ENCODE results near the gene C14orf132. TPM values are rescaled to one million over a fixed set of nuclear protein-coding genes. Genes with fewer than 3 reads are reported as not detected.

The C14orf132 gene
- total and polyA plus RNA-seq, 2 donors (not counting 1 experiment from before 2014, with no cell fraction given) = 12.1 to 48.6 TPM

DNA sequence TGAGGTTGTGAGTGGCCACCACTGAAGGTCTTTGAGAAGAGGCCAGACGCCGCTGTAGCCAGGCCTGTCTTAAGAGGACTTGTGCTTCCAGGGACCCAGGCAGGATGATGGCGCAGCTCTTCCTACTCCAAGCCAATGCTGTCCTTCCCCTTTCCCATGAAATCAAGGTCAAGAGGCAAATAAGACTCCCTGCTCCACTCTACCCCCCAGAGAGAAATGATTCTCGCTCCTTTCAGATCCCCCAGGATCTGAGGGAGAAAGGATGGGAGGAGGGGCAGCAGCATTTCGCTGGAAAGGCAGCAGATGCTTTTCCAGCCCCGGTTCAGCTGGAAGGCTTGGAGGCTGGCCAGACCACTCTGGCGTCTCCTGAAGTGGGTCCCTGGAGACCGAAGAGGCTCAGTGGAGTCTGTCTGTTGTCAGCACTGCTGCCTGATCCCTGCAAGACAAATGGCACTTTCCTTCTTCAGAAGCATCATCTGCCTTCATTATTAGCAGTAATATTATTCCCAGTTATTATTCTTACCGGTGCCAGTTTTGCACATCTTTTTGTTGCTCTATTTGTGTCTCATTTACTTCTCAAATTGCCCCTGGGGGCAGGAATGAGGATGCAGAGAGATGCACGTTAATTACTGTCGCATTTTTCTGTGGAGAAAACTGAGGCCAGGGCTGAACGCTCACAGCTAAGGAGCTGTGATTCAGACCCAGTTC is 51.4 kb downstream of the C14orf132 start:
- Histone ChIP-seq H3K4me2 (ENCODE audit: extremely low read depth, insufficient read depth, low read length) (peak overlapping the region; percentile 32), H3K4me1 (ENCODE audit: control insufficient read depth, extremely low read depth, insufficient read depth, low read length) (peaks cover 9% of the 10 kb centered on the region), H3K4me3 (replicated peaks in 1 of 4; ENCODE audit: control extremely low read depth in 1 of 4, insufficient read depth in 1 of 4, low read depth in 3 of 4, low read length in 4 of 4) (no peak overlapping the region), H2AFZ (ENCODE audit: low read length) (no peak overlapping the region), H4K20me1 (ENCODE audit: control insufficient read depth, extremely low read depth, insufficient read depth, low read length) (no peaks in the 10 kb centered on the region), H3K79me2 (ENCODE audit: control insufficient read depth, insufficient read depth, low read length) (no peaks in the 10 kb centered on the region), H3K27me3 (ENCODE audit: control insufficient read depth, insufficient read depth, low read length) (no peaks in the 10 kb centered on the region), H3K27ac (ENCODE audit: insufficient read depth, low read length) (no peak overlapping the region), H3K36me3 (ENCODE audit: control insufficient read depth, insufficient read depth, low read length) (peaks cover 4% of the 10 kb centered on the region), H3K9me3 (ENCODE audit: control insufficient read depth, insufficient read depth, low read depth, low read length) (no peaks in the 10 kb centered on the region), H3K9ac (ENCODE audit: insufficient read depth, low read length) (no peak overlapping the region)
- TF ChIP-seq EZH2 (IDR thresholded peaks at IDR 0.05; ENCODE audit: low read length, missing control alignments) = no peak
- peak in 1 of 2 donors; percentile 26 for TF ChIP-seq CTCF (conservative IDR thresholded peaks at IDR 0.05 in 1 of 2, IDR thresholded peaks at IDR 0.05 in 1 of 2; ENCODE audit: low read depth in 1 of 2, low read length in 2 of 2)
- peak; percentile 80 for DNase-seq (ENCODE audit: low read depth in 2 of 2)

DNA sequence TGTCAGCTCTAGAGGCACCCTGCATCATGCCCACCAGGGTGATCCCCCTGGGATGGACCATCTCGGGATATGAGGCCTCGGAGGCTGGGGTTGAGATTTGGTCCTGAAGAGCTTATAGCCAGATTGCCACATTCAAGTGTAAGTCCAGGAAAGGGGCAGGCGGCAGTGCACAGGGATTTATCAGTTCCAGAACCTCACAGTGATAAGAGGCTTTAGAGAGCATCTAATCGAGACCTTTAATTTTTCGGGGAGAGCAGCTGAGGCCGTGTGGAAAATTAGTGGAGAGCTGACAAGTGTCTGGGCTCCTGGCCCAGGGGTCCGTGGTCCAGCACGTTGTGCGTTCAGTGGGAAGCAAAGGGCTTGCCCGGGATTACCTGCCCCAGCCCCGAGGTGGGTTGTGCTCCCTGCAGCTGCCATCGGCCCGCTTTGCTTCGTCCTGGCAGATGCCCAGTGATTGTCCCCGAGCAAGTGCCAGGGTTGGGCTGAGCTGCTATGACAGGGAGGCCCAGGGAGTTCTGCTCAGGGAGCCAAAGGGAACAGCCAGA is 52.1 kb downstream of the C14orf132 start:
- H3K27me3 ChIP-seq (ENCODE audit: control insufficient read depth, insufficient read depth, low read length) = no peaks in the 10 kb centered on the region
- H3K9me3 ChIP-seq (ENCODE audit: control insufficient read depth, insufficient read depth, low read depth, low read length) = no peaks in the 10 kb centered on the region
- DNase-seq (ENCODE audit: low read depth in 2 of 2) = no peak
- no peak overlapping the region for H3K27ac ChIP-seq (ENCODE audit: insufficient read depth, low read length)
- no peak overlapping the region for H3K9ac ChIP-seq (ENCODE audit: insufficient read depth, low read length)
- H2AFZ ChIP-seq (ENCODE audit: low read length) = no peak overlapping the region
- H3K4me3 ChIP-seq (replicated peaks in 1 of 4; ENCODE audit: control extremely low read depth in 1 of 4, insufficient read depth in 1 of 4, low read depth in 3 of 4, low read length in 4 of 4) = no peak overlapping the region
- no peaks in the 10 kb centered on the region for H4K20me1 ChIP-seq (ENCODE audit: control insufficient read depth, extremely low read depth, insufficient read depth, low read length)
- no peak overlapping the region for H3K4me2 ChIP-seq (ENCODE audit: extremely low read depth, insufficient read depth, low read length)
- no peaks in the 10 kb centered on the region for H3K79me2 ChIP-seq (ENCODE audit: control insufficient read depth, insufficient read depth, low read length)
- H3K4me1 ChIP-seq (ENCODE audit: control insufficient read depth, extremely low read depth, insufficient read depth, low read length) = peaks cover 13% of the 10 kb centered on the region
- peaks cover 4% of the 10 kb centered on the region for H3K36me3 ChIP-seq (ENCODE audit: control insufficient read depth, insufficient read depth, low read length)
- TF ChIP-seq CTCF (conservative IDR thresholded peaks at IDR 0.05 in 1 of 2, IDR thresholded peaks at IDR 0.05 in 1 of 2; ENCODE audit: low read depth in 1 of 2, low read length in 2 of 2) = no peak
- TF ChIP-seq EZH2 (IDR thresholded peaks at IDR 0.05; ENCODE audit: low read length, missing control alignments) = no peak

GRCh38 chr14:96091941-96092411 is 52.8 kb downstream of the C14orf132 start:
- peaks cover 18% of the 10 kb centered on the region for H3K4me1 ChIP-seq (ENCODE audit: control insufficient read depth, extremely low read depth, insufficient read depth, low read length)
- TF ChIP-seq EZH2 (IDR thresholded peaks at IDR 0.05; ENCODE audit: low read length, missing control alignments) (no peak), CTCF (conservative IDR thresholded peaks at IDR 0.05 in 1 of 2, IDR thresholded peaks at IDR 0.05 in 1 of 2; ENCODE audit: low read depth in 1 of 2, low read length in 2 of 2) (no peak)
- H3K9ac ChIP-seq (ENCODE audit: insufficient read depth, low read length) = no peak overlapping the region
- H3K4me2 ChIP-seq (ENCODE audit: extremely low read depth, insufficient read depth, low read length) = no peak overlapping the region
- H3K27ac ChIP-seq (ENCODE audit: insufficient read depth, low read length) = no peak overlapping the region
- no peak overlapping the region for H2AFZ ChIP-seq (ENCODE audit: low read length)
- H4K20me1 ChIP-seq (ENCODE audit: control insufficient read depth, extremely low read depth, insufficient read depth, low read length) = no peaks in the 10 kb centered on the region
- no peaks in the 10 kb centered on the region for H3K27me3 ChIP-seq (ENCODE audit: control insufficient read depth, insufficient read depth, low read length)
- peak in 1 of 2 donors; percentile 71 for DNase-seq (ENCODE audit: low read depth in 2 of 2)
- H3K4me3 ChIP-seq (replicated peaks in 1 of 4; ENCODE audit: control extremely low read depth in 1 of 4, insufficient read depth in 1 of 4, low read depth in 3 of 4, low read length in 4 of 4) = no peak overlapping the region
- H3K79me2 ChIP-seq (ENCODE audit: control insufficient read depth, insufficient read depth, low read length) = no peaks in the 10 kb centered on the region
- H3K9me3 ChIP-seq (ENCODE audit: control insufficient read depth, insufficient read depth, low read depth, low read length) = no peaks in the 10 kb centered on the region
- H3K36me3 ChIP-seq (ENCODE audit: control insufficient read depth, insufficient read depth, low read length) = peaks cover 2% of the 10 kb centered on the region
